Neural cell (in vitro differentiated cells): ENCODE results near the gene TMEM151A.

ENCODE experiments used
- EP300 ChIP-seq: fragments of 450-650 bp; conservative IDR thresholded peaks from 2 replicates; pipeline ENCODE4 v1.6.1; 2014; ENCODE audit warnings: antibody characterized with exemption, mild to moderate bottlenecking, moderate library complexity; ENCODE audit not compliant: poor library complexity, severe bottlenecking
- MXI1 ChIP-seq: fragments of 450-650 bp; conservative IDR thresholded peaks from 2 replicates; pipeline ENCODE4 v1.6.1; 2014; ENCODE audit warnings: antibody characterized with exemption, mild to moderate bottlenecking; ENCODE audit not compliant: poor library complexity, severe bottlenecking
- RAD21 ChIP-seq: fragments of 450-650 bp; conservative IDR thresholded peaks from 2 replicates; pipeline ENCODE4 v1.6.1; 2014; ENCODE audit warnings: antibody characterized with exemption, mild to moderate bottlenecking, moderate library complexity
- SMC3 ChIP-seq: fragments of 450-650 bp; conservative IDR thresholded peaks from 2 replicates; pipeline ENCODE4 v1.6.1; 2014; ENCODE audit warnings: antibody characterized with exemption, mild to moderate bottlenecking, moderate library complexity; ENCODE audit not compliant: poor library complexity
- TF ChIP-seq, protein P1 (sequence below): fragments of 450-650 bp; IDR thresholded peaks from 2 replicates; pipeline ENCODE4 v1.5.1; 2014; ENCODE audit warnings: antibody characterized with exemption, mild to moderate bottlenecking, moderate library complexity; ENCODE audit not compliant: poor library complexity, severe bottlenecking

DNA sequence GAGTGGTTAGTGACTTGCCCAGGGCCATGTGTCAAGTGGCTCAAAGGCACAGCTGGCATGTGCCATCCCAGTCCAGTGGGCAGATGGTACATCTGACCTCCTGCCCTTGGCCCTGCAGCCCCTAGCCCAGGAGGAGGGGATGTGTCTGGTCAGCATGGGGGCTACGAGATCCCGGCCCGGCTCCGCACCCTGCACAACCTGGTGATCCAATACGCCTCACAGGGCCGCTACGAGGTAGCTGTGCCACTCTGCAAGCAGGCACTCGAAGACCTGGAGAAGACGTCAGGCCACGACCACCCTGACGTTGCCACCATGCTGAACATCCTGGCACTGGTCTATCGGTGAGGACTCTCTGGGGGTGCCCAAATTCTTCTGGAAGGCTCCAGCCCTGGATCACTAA, 29.0 kb upstream of the TMEM151A start:
- TF ChIP-seq RAD21, result no peak
- no peak for TF ChIP-seq SMC3
- TF ChIP-seq, protein P1, sequence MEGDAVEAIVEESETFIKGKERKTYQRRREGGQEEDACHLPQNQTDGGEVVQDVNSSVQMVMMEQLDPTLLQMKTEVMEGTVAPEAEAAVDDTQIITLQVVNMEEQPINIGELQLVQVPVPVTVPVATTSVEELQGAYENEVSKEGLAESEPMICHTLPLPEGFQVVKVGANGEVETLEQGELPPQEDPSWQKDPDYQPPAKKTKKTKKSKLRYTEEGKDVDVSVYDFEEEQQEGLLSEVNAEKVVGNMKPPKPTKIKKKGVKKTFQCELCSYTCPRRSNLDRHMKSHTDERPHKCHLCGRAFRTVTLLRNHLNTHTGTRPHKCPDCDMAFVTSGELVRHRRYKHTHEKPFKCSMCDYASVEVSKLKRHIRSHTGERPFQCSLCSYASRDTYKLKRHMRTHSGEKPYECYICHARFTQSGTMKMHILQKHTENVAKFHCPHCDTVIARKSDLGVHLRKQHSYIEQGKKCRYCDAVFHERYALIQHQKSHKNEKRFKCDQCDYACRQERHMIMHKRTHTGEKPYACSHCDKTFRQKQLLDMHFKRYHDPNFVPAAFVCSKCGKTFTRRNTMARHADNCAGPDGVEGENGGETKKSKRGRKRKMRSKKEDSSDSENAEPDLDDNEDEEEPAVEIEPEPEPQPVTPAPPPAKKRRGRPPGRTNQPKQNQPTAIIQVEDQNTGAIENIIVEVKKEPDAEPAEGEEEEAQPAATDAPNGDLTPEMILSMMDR, result no peak
- no peak for TF ChIP-seq MXI1
- TF ChIP-seq EP300, result no peak
